Measurements from ENCODE around the gene SPTBN4.
"Not testable (repeated sequence)": the region's sequence is repeated elsewhere in the genome, so short reads cannot be mapped to it uniquely, and the experiment has no call there.

- TF ChIP-seq CTCF (IDR thresholded peaks at IDR 0.05; ENCODE audit: poor library complexity, severe bottlenecking); EZH2 (IDR thresholded peaks at IDR 0.05; ENCODE audit: borderline replicate concordance, insufficient read depth, low read length, poor library complexity, severe bottlenecking); MXI1 (conservative IDR thresholded peaks at IDR 0.05; ENCODE audit: poor library complexity, severe bottlenecking); POLR2AphosphoS5 (IDR thresholded peaks at IDR 0.05); REST (IDR thresholded peaks at IDR 0.05; ENCODE audit: borderline replicate concordance); EP300 (conservative IDR thresholded peaks at IDR 0.05; ENCODE audit: poor library complexity, severe bottlenecking); RAD21 (conservative IDR thresholded peaks at IDR 0.05); SMC3 (conservative IDR thresholded peaks at IDR 0.05; ENCODE audit: poor library complexity): not testable (repeated sequence)
Measured at GRCh38 chr19:40475878-40476644, 9.3 kb downstream of the SPTBN4 start.

Measured in neural cell (in vitro differentiated cells).